ENCODE measurements around the gene AKT1. TPM values are rescaled to one million over a fixed set of nuclear protein-coding genes. Genes with fewer than 3 reads are reported as not detected.

The AKT1 gene
- total RNA-seq, 4 donors from 2014 or later, result 134 to 283 (median 143) TPM

DNA sequence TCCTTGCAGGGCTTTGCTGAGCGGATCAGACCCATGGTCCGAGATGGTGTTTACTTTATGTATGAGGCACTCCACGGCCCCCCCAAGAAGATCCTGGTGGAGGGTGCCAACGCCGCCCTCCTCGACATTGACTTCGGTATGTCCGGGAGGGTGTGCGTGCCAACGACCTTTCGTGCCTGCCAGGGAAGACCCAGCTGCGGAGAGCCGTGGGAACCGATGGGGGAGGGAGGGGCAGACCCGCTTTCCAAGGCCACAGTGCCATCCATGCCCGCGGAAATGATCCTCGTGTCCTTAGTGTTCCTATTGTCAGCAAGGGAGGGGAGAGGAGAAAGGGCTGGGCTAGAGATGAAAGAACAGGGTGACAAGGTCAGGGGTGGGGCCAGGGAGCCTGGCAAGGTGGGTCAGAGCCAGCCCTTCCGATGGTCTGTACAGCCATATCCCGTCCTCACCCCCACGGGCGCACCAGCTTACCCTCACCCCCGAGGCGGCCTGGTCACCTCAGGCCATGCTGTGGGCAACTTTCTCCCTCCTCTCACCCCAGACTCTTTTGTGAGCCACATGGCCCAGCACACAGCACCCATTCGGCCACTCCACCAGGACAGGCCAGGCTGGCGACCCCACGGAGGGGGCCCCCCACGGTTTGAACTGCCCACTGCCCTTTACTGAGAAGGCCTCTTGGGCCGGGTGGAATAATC, 54.3 kb downstream of the AKT1 start:
- Histone ChIP-seq H3K27ac (no peak overlapping the region), H3K4me3 (no peak overlapping the region), H3K4me1 (peaks cover under 1 to 20% (median 12%) of the 10 kb centered on the region in 3 donors), H3K36me3 (peaks cover 0 to 45% of the 10 kb centered on the region in 2 donors), H3K27me3 (no peaks in the 10 kb centered on the region), H3K9me3 (no peaks in the 10 kb centered on the region)
- 83% methylated on average over 12 of the region's 29 CpGs; no CpG with 5 or more reads in 1 of the 2 donors for WGBS, 2 donors (ENCODE audit: low coverage in 1 of 2)
- no peak for TF ChIP-seq POLR2A (IDR thresholded peaks at IDR 0.05)
- no peak for TF ChIP-seq EP300 (IDR thresholded peaks at IDR 0.05)
- TF ChIP-seq POLR2AphosphoS5 (IDR thresholded peaks at IDR 0.05), result no peak
- TF ChIP-seq, protein P1, sequence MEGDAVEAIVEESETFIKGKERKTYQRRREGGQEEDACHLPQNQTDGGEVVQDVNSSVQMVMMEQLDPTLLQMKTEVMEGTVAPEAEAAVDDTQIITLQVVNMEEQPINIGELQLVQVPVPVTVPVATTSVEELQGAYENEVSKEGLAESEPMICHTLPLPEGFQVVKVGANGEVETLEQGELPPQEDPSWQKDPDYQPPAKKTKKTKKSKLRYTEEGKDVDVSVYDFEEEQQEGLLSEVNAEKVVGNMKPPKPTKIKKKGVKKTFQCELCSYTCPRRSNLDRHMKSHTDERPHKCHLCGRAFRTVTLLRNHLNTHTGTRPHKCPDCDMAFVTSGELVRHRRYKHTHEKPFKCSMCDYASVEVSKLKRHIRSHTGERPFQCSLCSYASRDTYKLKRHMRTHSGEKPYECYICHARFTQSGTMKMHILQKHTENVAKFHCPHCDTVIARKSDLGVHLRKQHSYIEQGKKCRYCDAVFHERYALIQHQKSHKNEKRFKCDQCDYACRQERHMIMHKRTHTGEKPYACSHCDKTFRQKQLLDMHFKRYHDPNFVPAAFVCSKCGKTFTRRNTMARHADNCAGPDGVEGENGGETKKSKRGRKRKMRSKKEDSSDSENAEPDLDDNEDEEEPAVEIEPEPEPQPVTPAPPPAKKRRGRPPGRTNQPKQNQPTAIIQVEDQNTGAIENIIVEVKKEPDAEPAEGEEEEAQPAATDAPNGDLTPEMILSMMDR (IDR thresholded peaks at IDR 0.05), result no peak
- ATAC-seq, result no peak

DNA sequence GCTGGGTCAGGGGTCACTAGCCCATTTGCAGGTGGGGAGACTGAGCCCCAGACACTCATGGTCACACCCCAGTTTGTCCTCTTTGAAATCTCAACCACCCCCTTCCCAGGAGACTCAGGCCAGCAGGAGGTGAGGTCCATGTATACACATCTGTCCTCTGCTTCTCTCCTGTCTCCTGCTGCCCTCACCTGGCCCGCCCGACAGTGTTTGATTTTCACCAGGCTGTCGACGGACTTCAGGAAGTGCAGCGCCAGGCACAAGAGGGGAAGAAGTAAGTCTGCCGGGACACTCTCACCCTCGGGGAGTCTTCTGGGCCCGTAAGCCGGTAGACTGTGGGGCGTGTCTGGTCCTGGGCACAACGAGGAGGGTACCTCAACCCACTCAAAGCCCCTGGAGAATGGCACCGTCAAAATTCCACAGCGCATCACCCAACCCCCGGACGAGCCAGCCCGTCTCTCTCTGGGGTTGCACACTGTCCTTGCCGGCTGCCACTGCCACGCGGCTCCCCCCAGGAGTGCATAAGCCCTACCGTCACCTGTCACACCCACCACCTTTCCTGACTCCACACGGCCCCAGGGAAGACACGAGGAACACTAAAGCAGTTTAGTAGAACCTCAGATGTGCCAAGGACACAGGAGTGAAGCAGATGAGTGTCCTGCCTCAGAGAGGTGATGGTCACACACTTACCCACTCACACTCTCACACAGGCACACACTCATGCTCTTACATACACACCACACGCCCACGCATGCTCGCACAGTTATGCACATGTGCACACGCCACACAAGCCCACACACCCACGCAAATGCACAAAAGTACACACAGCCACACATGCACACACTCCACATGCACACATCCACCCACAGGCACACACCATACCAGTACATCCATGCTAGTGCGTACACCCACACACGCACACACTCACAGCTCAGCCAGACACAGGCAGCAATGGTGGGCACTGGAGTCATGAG, 55.7 kb downstream of the AKT1 start:
- no peak for TF ChIP-seq POLR2AphosphoS5 (IDR thresholded peaks at IDR 0.05)
- no peak for TF ChIP-seq POLR2A (IDR thresholded peaks at IDR 0.05)
- TF ChIP-seq, protein P1 (IDR thresholded peaks at IDR 0.05), result no peak
- TF ChIP-seq EP300 (IDR thresholded peaks at IDR 0.05), result no peak
- Histone ChIP-seq H3K27ac (no peak overlapping the region), H3K27me3 (no peaks in the 10 kb centered on the region), H3K9me3 (no peaks in the 10 kb centered on the region), H3K4me1 (peaks cover 0 to 25% (median 22%) of the 10 kb centered on the region in 3 donors), H3K4me3 (no peak overlapping the region), H3K36me3 (peaks cover 0 to 45% of the 10 kb centered on the region in 2 donors)
- no peak for ATAC-seq
- WGBS, 2 donors (ENCODE audit: low coverage in 1 of 2), result 80 to 95% methylated on average over 7 to 8 of the region's 29 CpGs

DNA sequence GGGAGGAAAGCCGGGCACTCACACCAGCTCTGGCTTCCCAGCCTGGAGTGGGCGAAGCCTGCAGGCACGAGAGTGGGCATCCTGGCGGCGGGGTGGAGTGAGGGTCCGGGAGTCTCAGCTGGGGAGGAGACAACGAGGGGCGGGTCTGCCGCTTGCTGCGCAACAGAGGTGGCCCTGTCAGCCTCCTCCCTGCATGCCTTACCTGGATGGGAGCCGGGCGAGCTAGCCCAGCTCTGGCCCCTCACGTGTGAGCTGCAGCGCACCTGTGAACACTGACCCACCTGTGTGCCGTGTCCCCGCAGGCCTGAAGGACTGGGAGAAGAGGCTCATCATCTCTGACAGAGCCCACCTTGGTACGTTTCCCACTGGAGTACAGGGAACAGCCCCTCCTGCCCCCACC, 56.5 kb downstream of the AKT1 start:
- ATAC-seq, result no peak

DNA sequence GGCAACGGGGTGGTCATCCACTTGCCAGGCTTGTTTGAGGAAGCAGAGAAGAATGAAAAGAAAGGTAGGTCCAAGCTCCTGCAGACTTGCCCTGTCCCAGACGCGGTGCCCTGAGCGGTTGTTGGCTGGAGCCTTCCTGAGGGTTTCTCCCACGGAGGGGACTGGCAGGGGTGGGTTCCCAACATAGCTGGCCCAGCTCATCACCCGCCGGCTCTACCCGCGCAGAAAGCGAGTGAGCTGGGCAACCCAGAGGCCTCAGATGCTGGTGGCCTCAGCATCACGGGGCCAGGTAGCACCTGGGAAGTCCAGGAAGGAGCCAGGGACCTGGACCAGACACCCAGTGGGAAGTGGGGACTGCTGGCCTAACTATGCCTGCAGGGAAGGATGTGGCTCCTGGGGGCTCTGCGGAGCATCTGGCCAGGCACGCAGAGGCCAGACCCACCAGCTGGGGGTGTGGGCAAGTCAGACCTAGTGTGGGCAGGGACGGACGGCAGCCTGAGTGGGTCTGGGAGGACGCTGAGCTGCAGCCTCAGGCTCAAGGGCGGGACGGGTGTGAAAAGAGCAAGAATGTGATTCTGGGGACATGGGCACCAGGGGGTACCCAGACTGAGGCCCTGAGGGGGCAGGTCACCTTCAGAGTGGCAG, 57.1 kb downstream of the AKT1 start:
- H3K27ac ChIP-seq, result no peak overlapping the region

More for the DNA sequence above, 56.5 kb downstream of the AKT1 start:
- Histone ChIP-seq H3K36me3 (peaks cover 0 to 39% of the 10 kb centered on the region in 2 donors), H3K27me3 (no peaks in the 10 kb centered on the region), H3K4me3 (no peak overlapping the region), H3K27ac (no peak overlapping the region), H3K9me3 (no peaks in the 10 kb centered on the region), H3K4me1 (peaks cover 0 to 33% (median 22%) of the 10 kb centered on the region in 3 donors)
- TF ChIP-seq EP300 (IDR thresholded peaks at IDR 0.05) (no peak), POLR2A (IDR thresholded peaks at IDR 0.05) (no peak), POLR2AphosphoS5 (IDR thresholded peaks at IDR 0.05) (no peak)
- TF ChIP-seq, protein P1 (IDR thresholded peaks at IDR 0.05), result no peak
- WGBS, 2 donors (ENCODE audit: low coverage in 1 of 2), result 94% methylated on average over 7 of the region's 17 CpGs; no CpG with 5 or more reads in 1 of the 2 donors

More for the DNA sequence above, 57.1 kb downstream of the AKT1 start:
- WGBS, 2 donors (ENCODE audit: low coverage in 1 of 2), result 60 to 94% methylated on average over 1 to 7 of the region's 18 CpGs
- no peak for TF ChIP-seq POLR2AphosphoS5 (IDR thresholded peaks at IDR 0.05)
- no peak for TF ChIP-seq EP300 (IDR thresholded peaks at IDR 0.05)
- TF ChIP-seq POLR2A (IDR thresholded peaks at IDR 0.05), result no peak
- TF ChIP-seq, protein P1 (IDR thresholded peaks at IDR 0.05), result no peak
- no peak for ATAC-seq
- H3K36me3 ChIP-seq, result peaks cover 0 to 34% of the 10 kb centered on the region in 2 donors
- no peaks in the 10 kb centered on the region for H3K27me3 ChIP-seq
- H3K4me1 ChIP-seq, result peaks cover 0 to 36% (median 22%) of the 10 kb centered on the region in 3 donors
- H3K9me3 ChIP-seq, result no peaks in the 10 kb centered on the region
- H3K4me3 ChIP-seq, result no peak overlapping the region

Measured in gastroesophageal sphincter (tissue), 4 donors.